H9 (cell line): ENCODE data around the gene TRAPPC8. TPM values are rescaled to one million over a fixed set of nuclear protein-coding genes. Genes with fewer than 3 reads are reported as not detected.

Experiments used
- DNase-seq: peaks from one replicate; pipeline ENCODE4 v3.0.0-alpha.2; 2017
- H2AFZ ChIP-seq: one replicate; pipeline ENCODE4 v1.6.1; 2013; ENCODE audit warnings: mild to moderate bottlenecking, low read length, control low read depth, moderate library complexity
- H2AK5ac ChIP-seq: 2 replicates; pipeline ENCODE4 v1.6.1; 2013; ENCODE audit warnings: low read length, control low read depth, mixed read lengths; ENCODE audit not compliant: insufficient read length
- H2BK120ac ChIP-seq: one replicate; pipeline ENCODE4 v1.6.1; 2013; ENCODE audit warnings: low read depth, mild to moderate bottlenecking, low read length, control low read depth, inconsistent platforms; ENCODE audit not compliant: poor library complexity, severe bottlenecking
- H2BK12ac ChIP-seq: 2 replicates; pipeline ENCODE4 v1.6.1; 2013; ENCODE audit warnings: low read length, control low read depth, mixed read lengths, low read depth; ENCODE audit not compliant: insufficient read length
- H2BK15ac ChIP-seq: 2 replicates; pipeline ENCODE4 v1.6.1; 2013; ENCODE audit warnings: low read depth, low read length, control low read depth
- H2BK20ac ChIP-seq: one replicate; pipeline ENCODE4 v1.6.1; 2013; ENCODE audit warnings: low read depth, mild to moderate bottlenecking, low read length, control low read depth, inconsistent platforms; ENCODE audit not compliant: poor library complexity, severe bottlenecking
- H2BK5ac ChIP-seq: 2 replicates; pipeline ENCODE4 v1.6.1; 2013; ENCODE audit warnings: low read length, control low read depth, mixed read lengths; ENCODE audit not compliant: insufficient read length
- H3K14ac ChIP-seq: 2 replicates; pipeline ENCODE4 v1.6.1; 2013; ENCODE audit warnings: low read length, control low read depth; ENCODE audit not compliant: insufficient read depth
- H3K18ac ChIP-seq: 2 replicates; pipeline ENCODE4 v1.6.1; 2013; ENCODE audit warnings: low read depth, mild to moderate bottlenecking, mixed read lengths, low read length, control low read depth; ENCODE audit not compliant: insufficient read length
- H3K23ac ChIP-seq: 2 replicates; pipeline ENCODE4 v1.6.1; 2013; ENCODE audit warnings: low read length, control low read depth, mixed read lengths, low read depth; ENCODE audit not compliant: insufficient read length
- H3K23me2 ChIP-seq: 2 replicates; pipeline ENCODE4 v1.6.1; 2013; ENCODE audit warnings: low read depth, mild to moderate bottlenecking, mixed read lengths, low read length, control low read depth; ENCODE audit not compliant: insufficient read length, poor library complexity, severe bottlenecking
- H3K27ac ChIP-seq: 2 replicates; pipeline ENCODE4 v1.5.1; 2013; ENCODE audit warnings: low read length, control low read depth, mixed read lengths, low read depth; ENCODE audit not compliant: insufficient read length
- H3K27me3 ChIP-seq: 2 replicates; pipeline ENCODE4 v1.6.1; 2013; ENCODE audit warnings: low read length, control low read depth, inconsistent platforms; ENCODE audit not compliant: insufficient read depth
- H3K4ac ChIP-seq: 2 replicates; pipeline ENCODE4 v1.6.1; 2013; ENCODE audit warnings: low read depth, mild to moderate bottlenecking, control low read depth, inconsistent platforms, low read length, moderate library complexity
- H3K4me1 ChIP-seq: 2 replicates; pipeline ENCODE4 v1.6.1; 2013; ENCODE audit warnings: low read length, control low read depth, inconsistent platforms; ENCODE audit not compliant: insufficient read depth
- H3K4me2 ChIP-seq: 2 replicates; pipeline ENCODE4 v1.6.1; 2013; ENCODE audit warnings: low read length, control low read depth, mixed read lengths; ENCODE audit not compliant: insufficient read length, insufficient read depth
- H3K56ac ChIP-seq: 2 replicates; pipeline ENCODE4 v1.6.1; 2013; ENCODE audit warnings: low read depth, mild to moderate bottlenecking, mixed read lengths, low read length, control low read depth; ENCODE audit not compliant: insufficient read length
- H3K79me1 ChIP-seq: 2 replicates; pipeline ENCODE4 v1.6.1; 2013; ENCODE audit warnings: low read depth, mild to moderate bottlenecking, moderate library complexity, low read length, control low read depth, inconsistent platforms; ENCODE audit not compliant: insufficient read depth, poor library complexity, severe bottlenecking
- H3K79me2 ChIP-seq: 2 replicates; pipeline ENCODE4 v1.6.1; 2013; ENCODE audit warnings: low read length, control low read depth, inconsistent platforms; ENCODE audit not compliant: insufficient read depth
- H3K9ac ChIP-seq: 2 replicates; pipeline ENCODE4 v1.6.1; 2013; ENCODE audit warnings: low read length, control low read depth, mixed read lengths; ENCODE audit not compliant: insufficient read length; ENCODE audit errors: extremely low read depth
- H3K9me3 ChIP-seq: one replicate; pipeline ENCODE4 v1.6.1; 2013; ENCODE audit warnings: low read depth, low read length, inconsistent platforms; ENCODE audit not compliant: control insufficient read depth
- H3T11ph ChIP-seq: one replicate; pipeline ENCODE4 v1.6.1; 2013; ENCODE audit warnings: mild to moderate bottlenecking, low read length, control low read depth, inconsistent platforms
- H4K20me1 ChIP-seq: one replicate; pipeline ENCODE4 v1.6.1; 2013; ENCODE audit not compliant: control insufficient read depth, insufficient read length, insufficient read depth
- H4K5ac ChIP-seq: 2 replicates; pipeline ENCODE4 v1.6.1; 2013; ENCODE audit warnings: low read depth, mild to moderate bottlenecking, mixed read lengths, low read length, control low read depth; ENCODE audit not compliant: insufficient read length
- H4K8ac ChIP-seq: replicated peaks from 2 replicates; pipeline ENCODE4 v1.6.1; 2013; ENCODE audit warnings: low read length, control low read depth, mixed read lengths, low read depth; ENCODE audit not compliant: insufficient read length
- H4K91ac ChIP-seq: 2 replicates; pipeline ENCODE4 v1.6.1; 2013; ENCODE audit warnings: low read depth, mild to moderate bottlenecking, moderate library complexity, mixed read lengths, low read length, control low read depth; ENCODE audit not compliant: insufficient read length
- H3K27ac Mint-ChIP-seq, 3 experiments: 2 replicates in 2 of 3; 3 replicates in 1 of 3; pipeline ENCODE4 v1.8.0; 2020 to 2021; ENCODE audit warnings: mixed read lengths in 3 of 3, mild to moderate bottlenecking in 1 of 3, moderate library complexity in 1 of 3
- H3K27me3 Mint-ChIP-seq: 2 replicates; pipeline ENCODE4 v1.8.0; 2021; ENCODE audit warnings: low read depth, mild to moderate bottlenecking, moderate library complexity, mixed read lengths
- H3K36me3 Mint-ChIP-seq, 3 experiments: 2 replicates in 2 of 3; 3 replicates in 1 of 3; pipeline ENCODE4 v1.8.0; 2020 to 2021; ENCODE audit warnings: low read depth in 3 of 3, mixed read lengths in 3 of 3; ENCODE audit not compliant: insufficient read depth in 1 of 3
- H3K4me1 Mint-ChIP-seq, 2 experiments: 2 replicates each; pipeline ENCODE4 v1.8.0; 2020; ENCODE audit warnings: mixed read lengths in 2 of 2
- H3K4me3 Mint-ChIP-seq, 2 experiments: 2 replicates in 1 of 2; 3 replicates in 1 of 2; pipeline ENCODE4 v1.8.0; 2020 to 2021; ENCODE audit warnings: mild to moderate bottlenecking in 2 of 2, mixed read lengths in 2 of 2, moderate library complexity in 1 of 2
- H3K9me3 Mint-ChIP-seq, 2 experiments: 2 replicates in 1 of 2; 3 replicates in 1 of 2; pipeline ENCODE4 v1.8.0; 2020; ENCODE audit warnings: mild to moderate bottlenecking in 2 of 2, mixed read lengths in 2 of 2, moderate library complexity in 1 of 2
- WGBS: extraction: QIAGEN DNeasy Blood & Tissue Kit; methylation state at CpG from one replicate; pipeline ENCODE4 v1.1.7; 2013; ENCODE audit warnings: missing lambda C conversion rate, low lambda C conversion rate, mixed read lengths; ENCODE audit not compliant: insufficient read length; ENCODE audit errors: extremely low coverage; 5-methylcytosine and 5-hydroxymethylcytosine counted together
- total RNA-seq: library from RNA; stranded (reverse); gene quantifications from 2 replicates; pipeline ENCODE4 v1.2.1, GENCODE V29; 2021
- TF ChIP-seq, protein P1 (sequence below): fragments of 200-600 bp; sonication (generic); conservative IDR thresholded peaks from 3 replicates; pipeline ENCODE4 v1.8.0; 2021; ENCODE audit warnings: antibody characterized with exemption, mild to moderate bottlenecking

The TRAPPC8 gene
- total RNA-seq, 1 experiment from 2014 or later = 40.4 TPM

DNA sequence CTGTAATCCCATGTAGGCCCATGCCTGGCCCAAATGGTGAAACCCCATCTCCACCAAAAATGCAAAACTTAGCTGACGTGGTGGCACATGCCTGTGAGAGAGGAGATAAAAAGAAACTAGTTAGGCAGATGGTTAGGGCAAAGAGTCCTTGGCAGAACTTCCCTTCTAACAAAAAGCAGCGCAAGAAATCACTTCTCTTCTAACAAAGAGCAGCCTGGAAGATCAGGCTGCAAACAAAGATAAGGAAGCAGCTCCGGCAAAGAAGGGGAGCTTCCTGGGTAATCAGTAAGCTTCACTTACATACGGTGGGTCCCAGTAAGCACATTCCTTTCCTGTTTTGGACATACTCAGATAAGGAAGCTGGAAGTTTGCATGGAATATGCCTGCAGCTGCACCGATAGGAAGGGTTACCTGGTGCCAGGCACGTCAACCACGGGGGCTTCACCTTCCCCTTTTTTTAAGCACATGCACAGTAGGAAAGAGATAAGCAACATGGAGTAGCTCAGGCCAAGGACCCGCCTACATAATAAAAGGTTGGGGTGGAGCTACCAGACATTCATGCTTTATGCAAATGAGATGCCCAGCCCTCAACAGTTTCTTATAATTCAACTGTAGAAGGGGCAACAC lies 121.3 kb downstream of the TRAPPC8 start:
- TF ChIP-seq, protein P1, sequence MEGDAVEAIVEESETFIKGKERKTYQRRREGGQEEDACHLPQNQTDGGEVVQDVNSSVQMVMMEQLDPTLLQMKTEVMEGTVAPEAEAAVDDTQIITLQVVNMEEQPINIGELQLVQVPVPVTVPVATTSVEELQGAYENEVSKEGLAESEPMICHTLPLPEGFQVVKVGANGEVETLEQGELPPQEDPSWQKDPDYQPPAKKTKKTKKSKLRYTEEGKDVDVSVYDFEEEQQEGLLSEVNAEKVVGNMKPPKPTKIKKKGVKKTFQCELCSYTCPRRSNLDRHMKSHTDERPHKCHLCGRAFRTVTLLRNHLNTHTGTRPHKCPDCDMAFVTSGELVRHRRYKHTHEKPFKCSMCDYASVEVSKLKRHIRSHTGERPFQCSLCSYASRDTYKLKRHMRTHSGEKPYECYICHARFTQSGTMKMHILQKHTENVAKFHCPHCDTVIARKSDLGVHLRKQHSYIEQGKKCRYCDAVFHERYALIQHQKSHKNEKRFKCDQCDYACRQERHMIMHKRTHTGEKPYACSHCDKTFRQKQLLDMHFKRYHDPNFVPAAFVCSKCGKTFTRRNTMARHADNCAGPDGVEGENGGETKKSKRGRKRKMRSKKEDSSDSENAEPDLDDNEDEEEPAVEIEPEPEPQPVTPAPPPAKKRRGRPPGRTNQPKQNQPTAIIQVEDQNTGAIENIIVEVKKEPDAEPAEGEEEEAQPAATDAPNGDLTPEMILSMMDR = no peak
- no peak overlapping the region for H3T11ph ChIP-seq
- no peak overlapping the region for H2BK120ac ChIP-seq
- H4K91ac ChIP-seq = no peak overlapping the region
- H3K9me3 ChIP-seq = no peaks in the 10 kb centered on the region
- H4K5ac ChIP-seq = no peak overlapping the region
- H3K4ac ChIP-seq = no peak overlapping the region
- Mint-ChIP-seq H3K36me3 (peaks cover 0 to 5% (median 4%) of the 10 kb centered on the region in 3 experiments; a peak in 4 of 7 replicates), H3K9me3 (peaks cover 2 to 3% of the 10 kb centered on the region in 2 experiments; a peak in 2 of 5 replicates), H3K4me1 (peaks cover 47 to 52% of the 10 kb centered on the region in 2 experiments), H3K4me3 (no peak overlapping the region), H3K27ac (peak overlapping the region in 1 of 3 experiments; percentile 74; a peak in 4 of 7 replicates), H3K27me3 (no peaks in the 10 kb centered on the region)
- no peak for DNase-seq
- no peak overlapping the region for H3K56ac ChIP-seq
- no peak overlapping the region for H3K4me2 ChIP-seq
- no peak overlapping the region for H3K14ac ChIP-seq
- no peaks in the 10 kb centered on the region for H3K23me2 ChIP-seq
- H2BK12ac ChIP-seq = no peak overlapping the region
- no peak overlapping the region for H3K27ac ChIP-seq
- no peaks in the 10 kb centered on the region for H4K20me1 ChIP-seq
- H2BK5ac ChIP-seq = no peak overlapping the region
- H3K4me1 ChIP-seq = peaks cover 8% of the 10 kb centered on the region; the same call in 1 of the 2 replicates
- no peak overlapping the region for H2AK5ac ChIP-seq
- H3K27me3 ChIP-seq = no peaks in the 10 kb centered on the region
- WGBS = no CpG with 5 or more reads among the region's 8 CpGs
- H2BK15ac ChIP-seq = no peak overlapping the region
- no peak overlapping the region for H4K8ac ChIP-seq
- no peak overlapping the region for H3K23ac ChIP-seq
- H2AFZ ChIP-seq = no peak overlapping the region
- H3K18ac ChIP-seq = no peak overlapping the region
- no peak overlapping the region for H3K9ac ChIP-seq
- H2BK20ac ChIP-seq = no peak overlapping the region
- no peaks in the 10 kb centered on the region for H3K79me1 ChIP-seq
- no peaks in the 10 kb centered on the region for H3K79me2 ChIP-seq
